LHCN-M2 (cell line): ENCODE data around the gene ZNF385B. TPM values are rescaled to one million over a fixed set of nuclear protein-coding genes. Genes with fewer than 3 reads are reported as not detected.

Source experiments
- DNase-seq: peaks from one replicate; pipeline ENCODE4 v3.0.0-alpha.2; 2012; ENCODE audit warnings: low read depth
- total RNA-seq: library from RNA; depleted of rRNA; stranded (reverse); fragments of >200 nt; gene quantifications from 2 replicates; pipeline ENCODE4 v1.2.3, GENCODE V29; 2014; rRNA removed

Gene ZNF385B
- total RNA-seq, 1 experiment from 2014 or later = 0.17 TPM

DNA sequence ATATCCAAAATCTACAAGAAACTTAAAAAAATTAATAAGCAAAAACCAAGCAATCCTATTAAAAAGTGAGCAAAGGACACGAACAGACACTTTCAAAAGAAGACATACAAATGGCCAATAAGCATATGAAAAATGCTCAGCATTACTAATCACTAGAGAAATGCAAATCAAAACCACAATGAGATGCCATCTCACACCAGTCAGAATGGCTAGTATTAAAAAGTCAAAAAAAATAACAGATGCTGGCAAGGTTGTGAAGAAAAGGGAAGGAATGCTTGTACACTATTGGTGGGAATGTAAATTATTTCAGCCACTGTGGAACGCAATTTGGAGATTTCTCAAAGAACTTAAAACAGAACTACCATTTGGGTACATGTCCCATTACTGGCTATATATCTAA, 467.9 kb downstream of the ZNF385B start:
- DNase-seq = peak; percentile 27

Other genes with a start within 250 kb of the ZNF385B start
- gene CWC22, start 145.7 kb upstream of the ZNF385B start, total RNA-seq = 12.2 and 16.8 TPM in 2 replicates